NCI-H2227 treated with DMSO at 0.1 percent for 48 hours (cell line): ENCODE data around the gene PRDM16.

Experiments used
- DNase-seq: peaks from one replicate; lab custom pipeline; 2025; lab: John Stamatoyannopoulos, UW

The PRDM16 gene

DNA sequence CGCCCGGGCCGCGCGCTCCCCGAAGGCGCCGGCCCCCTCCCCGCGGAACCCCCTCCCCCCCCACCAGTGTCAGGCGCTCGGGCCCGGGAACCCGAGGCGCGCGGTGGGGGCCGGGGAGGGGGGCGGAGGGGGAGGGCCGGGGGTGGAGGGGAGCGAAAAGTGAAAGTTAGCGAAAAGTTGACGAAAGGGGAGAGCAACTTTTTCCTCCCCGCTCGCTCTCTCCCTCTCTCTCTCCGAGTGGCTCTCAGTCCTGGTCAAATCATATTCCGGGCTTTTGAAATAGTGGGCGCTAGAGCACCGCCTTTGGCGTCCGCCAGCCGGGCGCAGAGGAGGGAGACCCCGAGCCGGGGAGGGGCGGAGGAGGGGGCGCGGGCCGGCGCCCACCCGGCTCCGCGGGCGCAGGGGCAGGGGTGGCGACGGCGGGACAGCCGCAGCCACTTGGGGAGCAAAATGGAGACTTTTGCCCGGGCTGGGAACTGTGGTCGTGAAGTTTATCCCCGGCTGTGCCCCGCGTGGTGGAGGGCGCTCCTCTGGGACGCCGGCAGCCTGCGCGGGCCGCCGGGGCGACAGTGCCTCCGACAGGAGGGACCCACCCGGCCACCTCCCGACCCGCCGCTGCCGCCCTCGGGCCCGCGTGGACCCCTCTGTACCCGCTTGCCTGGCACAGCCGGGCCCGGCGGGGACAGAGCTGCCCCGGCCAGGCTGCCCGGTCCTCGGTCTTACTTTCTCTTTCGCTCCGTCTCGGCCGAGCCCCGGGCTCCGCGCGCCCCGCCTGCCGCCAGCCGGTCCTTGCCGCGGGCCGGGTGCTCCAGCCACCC is 697 bp downstream of the PRDM16 start:
- no peak for DNase-seq

DNA sequence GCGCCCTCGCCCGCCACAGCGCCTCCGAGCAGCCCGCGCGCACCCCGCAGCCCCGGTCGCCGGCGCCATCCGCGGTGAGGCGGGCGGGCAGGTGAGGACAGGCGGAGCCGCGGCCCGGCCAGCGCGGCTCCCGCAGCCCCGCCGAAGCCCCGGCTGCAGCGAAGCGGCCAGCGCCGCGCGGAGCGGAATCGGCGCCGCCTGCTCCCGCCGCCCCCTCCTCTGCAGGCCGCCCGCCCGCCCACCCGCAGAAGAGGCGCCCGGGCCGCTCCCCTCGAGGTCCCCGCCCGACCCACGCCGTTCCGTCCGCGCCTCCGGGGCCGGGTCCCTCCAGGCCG is 1.3 kb downstream of the PRDM16 start:
- no peak for DNase-seq

DNA sequence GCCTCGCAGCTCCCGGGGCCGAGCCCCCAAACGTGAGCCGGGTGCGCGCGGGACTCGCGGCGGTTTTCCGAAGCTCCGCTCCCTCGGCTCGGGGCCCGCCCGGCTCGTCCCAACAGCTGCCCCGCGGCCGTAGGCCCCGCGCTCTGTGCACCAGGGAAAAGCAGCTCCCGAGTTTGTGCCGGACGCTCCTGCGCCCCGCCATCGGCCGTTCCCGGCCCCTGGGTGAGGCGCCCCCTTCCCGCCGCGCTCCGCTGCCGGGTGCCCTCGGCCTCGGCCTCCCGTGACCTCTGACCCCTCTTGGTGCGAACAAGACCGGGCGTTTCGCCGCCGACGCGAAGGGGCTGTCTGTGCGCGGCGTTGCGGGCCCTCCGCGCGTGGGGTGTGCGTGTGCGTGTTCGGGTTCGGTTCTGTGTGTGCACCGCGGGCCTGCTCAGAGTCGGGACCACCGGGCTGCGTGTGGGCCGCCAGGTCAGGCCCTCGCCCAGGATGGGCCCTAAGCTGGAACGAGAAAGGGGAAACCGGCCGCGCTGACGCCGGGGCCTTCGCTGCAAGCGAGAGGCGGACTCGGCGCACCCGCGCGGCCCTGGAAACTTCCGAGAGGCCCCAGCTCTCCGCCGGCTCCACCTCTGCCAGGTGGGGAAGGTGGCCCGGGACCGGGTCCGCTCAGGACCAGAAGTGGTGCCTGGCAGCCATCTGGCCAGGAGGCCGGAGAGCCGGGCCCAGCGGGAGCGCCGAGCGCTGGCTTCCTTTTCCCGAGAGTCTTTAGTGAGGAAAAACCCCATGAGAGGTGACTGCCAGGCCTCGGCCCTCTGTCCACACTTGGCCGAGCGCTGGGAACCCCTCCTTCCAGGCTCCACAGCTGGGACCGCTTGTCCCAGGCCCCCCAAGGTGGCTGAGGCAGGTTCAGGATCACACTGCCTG is 1.9 kb downstream of the PRDM16 start:
- DNase-seq, result no peak

DNA sequence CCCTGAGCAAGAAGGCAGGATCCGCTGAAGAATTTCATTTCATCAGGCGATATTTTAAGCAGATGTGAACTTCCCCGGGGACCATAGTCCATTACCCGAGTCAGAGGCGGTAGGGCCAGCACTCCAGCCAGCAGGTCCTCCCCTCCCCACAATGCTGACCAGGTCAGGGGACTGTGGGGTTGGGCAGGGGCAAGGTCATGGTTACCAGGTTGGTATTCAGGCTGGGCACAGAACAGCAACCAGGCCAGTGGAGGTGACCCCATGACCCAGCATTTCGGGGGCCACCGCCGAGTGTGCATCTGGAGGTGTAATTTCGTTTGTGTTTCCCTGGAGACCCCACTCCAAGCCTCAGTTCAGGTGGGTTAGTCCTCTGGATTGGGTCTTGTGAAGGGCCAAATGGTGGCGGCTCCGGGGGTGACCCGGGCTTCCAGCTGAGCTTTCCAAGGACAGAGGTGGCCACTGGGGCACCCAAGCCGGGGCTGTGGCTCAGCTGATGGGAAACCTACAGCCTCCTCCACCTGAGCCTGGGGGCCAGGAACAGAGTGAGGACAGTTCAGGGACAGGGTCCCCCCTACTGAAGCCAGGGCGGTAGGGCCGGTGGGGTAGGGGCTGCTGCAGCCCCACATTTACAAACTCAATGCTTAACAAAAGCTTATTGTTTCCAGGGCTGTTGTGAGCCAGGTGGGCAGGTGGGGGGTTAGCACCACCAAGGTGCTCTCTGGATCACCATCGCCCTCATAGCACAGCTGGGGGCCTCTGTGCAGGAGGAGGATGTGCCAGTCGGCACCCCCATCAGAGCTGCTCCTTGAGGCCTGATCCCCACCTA is 2.8 kb downstream of the PRDM16 start:
- DNase-seq, result no peak

DNA sequence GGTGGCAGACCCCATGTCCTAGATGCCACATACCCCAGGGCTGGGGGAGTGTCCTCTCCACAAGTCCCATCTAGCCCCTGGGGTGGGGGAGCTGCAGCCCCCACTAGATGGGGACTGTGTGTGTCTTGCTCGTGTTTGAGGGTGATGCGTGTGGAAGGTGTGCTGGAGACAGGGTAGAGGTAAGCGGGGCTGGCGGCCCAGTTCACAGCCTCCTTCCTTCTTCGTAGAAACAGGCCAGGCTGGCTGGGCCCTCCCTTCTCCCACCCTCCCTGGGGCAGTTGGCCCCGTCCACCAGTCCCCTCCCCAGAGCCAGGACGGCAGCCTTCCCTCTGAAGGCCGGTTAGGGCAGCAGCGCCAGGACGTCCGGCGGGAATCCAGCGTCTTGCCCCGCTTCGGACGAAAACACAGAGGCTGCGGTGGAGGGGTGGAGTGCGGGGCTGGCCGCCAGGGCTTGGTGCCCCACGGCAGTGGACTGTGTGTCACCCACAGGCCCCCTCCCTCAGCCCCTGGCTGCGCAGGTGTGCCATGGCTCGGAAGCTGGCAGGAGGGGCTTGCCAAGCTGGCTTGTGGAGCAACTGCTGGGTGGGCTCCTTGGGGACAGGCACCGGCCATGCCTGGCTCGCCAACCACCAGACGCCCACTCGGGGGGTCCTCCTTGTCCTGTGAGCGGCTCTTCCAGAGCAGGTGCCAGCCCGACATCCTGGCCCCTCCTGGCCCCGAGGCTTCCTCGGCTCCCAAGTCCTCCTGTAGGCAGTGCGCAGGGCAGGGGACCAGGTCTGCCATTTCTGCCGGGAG is 3.6 kb downstream of the PRDM16 start:
- DNase-seq, result no peak

DNA sequence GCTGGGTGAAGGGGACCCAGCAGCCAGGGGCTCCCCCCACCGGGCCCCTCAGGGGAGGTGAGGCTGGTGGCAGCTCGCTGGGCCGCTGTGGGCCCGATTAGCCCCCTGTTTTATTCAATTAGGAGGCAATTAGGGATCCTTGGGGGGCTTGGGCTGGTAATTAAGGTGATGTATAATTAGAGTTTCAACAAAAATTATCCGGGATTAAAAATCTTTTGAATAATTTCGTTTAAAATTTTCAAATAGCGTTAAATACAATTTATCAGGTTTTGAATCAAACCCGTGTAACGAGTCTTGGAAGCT is 4.1 kb downstream of the PRDM16 start:
- DNase-seq, result no peak

DNA sequence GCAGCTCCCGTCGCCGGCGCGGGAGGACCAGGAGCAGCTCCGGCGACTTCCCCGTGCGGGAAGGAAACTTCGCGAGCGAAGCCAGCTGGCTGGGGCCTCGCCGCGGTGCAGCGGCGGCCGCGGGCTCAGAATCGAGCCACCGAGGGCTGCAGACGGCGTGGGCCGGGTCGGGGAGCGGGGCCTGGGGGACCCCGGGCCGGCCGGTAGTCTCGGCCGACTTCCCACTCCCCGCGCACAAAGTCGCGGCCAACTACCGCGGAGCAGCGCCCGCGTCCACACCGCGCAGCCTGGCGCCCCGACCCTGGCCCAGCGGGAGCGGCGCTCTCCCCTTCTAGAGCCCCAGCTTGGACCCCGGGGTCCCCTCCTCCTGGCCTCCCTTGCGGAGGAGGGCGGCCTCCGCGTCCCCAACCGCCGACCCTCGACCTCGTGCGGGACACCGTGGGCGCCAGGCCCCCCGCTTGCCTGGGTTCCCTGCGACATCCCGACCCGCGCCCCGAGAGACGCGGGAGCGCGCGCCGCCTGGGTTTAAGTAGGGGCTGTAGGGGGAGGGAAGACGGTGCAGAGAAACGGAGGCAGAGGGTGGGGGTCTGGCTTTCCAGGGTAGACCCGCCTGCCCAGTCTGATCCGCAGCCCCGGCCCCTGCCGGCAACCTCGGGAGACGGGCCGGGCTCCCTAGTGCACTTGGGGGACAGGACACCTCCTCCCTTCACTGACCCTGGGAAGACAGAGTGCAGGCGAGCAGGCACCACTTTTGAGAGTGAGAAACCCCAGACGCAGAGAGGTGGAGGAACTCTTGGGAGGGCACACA is 4.7 kb downstream of the PRDM16 start:
- no peak for DNase-seq

DNA sequence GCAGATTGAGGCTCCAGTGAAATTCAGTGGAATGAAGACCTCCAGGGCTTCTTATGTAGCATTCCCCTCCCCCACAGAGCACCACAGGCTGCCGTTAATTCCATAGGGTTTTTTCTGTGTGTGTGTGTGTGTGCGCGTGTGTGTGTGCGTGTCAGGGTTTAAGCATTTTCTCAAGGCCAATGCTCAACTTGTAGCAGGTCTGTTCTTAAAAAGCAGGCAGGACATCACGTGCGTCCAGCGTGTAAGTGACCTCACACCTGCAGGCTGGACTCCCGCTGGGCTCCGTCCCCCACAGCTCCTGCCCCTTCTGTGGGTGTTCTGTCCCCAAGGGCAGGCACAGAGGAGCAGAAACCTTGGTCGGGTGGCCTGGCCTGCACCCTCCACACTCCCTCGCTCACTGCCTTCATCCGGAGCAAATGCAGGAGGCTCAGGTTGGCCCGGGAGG is 5.3 kb downstream of the PRDM16 start:
- DNase-seq, result no peak

DNA sequence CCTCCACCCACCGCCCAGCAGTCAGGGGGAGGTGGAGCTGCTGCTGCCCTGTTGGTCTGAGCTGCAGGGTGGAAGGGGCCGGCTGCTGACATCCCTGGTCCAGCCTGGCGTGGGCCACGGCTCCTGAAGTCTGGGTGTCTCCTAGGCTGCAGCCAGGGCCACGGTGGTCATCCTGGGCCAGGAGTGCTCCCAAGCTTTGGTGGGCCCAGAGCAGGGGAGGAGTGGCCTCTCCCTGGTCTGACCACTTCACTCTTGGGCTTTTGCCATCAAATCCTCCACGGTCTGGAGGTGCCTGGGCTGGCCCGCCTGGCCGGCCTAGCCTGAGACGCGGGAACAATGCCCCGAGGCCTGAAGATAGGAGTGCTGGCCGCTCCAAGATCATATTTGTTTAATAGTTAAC is 5.8 kb downstream of the PRDM16 start:
- DNase-seq, result no peak

DNA sequence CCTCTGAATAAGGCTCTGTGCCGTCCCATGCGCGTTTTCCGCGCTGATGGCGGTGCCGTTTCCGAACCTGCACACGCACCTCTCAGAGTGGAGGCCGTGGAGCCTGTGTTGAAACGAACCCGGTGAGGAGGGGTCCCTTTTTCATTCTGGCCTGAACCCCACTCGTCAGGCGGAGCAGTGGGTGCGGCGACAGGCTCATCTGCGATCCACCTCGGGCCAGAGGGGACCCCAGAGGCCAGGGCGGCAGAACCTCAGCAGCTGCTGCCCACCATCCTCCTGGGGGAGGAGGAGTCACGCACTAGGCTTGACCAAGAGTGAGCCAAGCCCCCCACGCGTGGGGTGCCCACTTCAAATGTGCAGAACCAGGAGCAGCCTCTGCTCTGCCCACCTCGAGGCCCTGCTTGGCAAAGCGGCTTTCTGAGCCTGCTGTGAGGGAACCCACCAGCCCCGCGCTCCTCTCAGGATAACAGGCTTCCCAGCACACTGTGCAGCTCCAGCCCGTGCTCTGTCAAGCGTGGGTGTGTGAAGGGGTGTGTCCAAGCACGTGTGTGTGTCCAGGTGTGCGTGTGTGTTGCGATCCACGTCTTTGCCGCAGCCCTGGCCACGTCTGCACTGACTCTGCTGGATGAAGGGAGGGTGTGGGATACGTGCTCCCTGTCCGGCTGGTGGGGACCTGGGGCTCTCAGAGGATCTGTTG is 6.8 kb downstream of the PRDM16 start:
- DNase-seq, result no peak

DNA sequence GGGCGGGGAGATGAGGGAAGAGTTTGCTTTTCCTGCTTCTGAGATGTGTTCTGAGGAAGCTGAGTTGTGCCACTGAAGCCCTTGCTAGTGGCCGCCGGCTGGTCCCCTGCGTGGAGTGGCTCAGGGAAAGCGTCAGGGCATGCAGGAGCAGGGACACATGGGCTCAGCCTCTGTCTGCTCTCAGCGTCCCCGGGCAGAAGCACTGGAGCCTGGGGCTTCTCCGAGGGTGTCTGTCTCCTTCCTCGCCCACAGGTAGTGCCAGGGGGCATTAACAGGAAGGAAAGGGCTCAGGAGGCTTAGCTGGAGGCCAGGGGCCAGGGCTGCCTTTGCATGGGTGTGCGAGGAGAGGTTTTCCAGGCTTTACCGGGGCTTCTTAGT is 7.3 kb downstream of the PRDM16 start:
- DNase-seq, result no peak

DNA sequence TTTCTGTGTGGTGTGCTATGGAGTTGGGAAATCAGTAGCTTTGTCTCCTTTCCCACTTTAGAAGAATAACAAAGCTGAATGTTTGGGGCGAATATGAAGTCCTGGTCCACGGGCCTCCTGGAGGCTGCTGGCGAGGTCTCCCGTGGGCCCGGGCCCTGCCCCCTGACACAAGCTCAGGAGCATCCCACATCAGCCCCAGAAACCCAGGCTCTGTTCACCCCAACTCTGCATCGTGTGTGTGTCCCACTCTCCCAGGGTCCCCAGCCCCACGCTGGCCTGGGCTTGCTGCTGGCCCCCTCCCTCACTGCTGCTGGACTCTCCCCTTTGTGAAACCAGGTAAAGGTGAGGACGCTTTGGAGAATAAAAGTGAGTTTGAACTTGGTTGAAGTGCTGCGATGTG is 8.1 kb downstream of the PRDM16 start:
- no peak for DNase-seq

DNA sequence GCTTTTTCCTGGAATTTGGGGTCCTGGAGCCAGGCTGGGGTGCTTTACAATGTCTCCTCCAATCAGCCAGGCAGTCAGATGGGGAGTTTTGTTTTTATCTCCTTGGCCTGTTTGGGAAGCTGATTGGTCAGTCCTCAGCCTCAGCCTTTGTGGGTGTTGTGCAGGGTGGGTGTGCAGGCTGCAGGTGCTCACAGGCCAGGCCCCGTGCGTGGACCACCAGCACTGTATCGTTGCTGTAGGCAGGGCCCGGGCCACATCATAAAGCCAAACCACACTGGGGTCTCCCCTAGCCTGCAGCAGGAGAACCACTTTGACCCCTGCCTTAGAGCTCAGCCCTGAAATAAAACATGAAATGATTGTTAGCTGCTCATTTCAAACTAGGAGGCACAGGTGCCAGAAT is 8.6 kb downstream of the PRDM16 start:
- DNase-seq, result no peak

DNA sequence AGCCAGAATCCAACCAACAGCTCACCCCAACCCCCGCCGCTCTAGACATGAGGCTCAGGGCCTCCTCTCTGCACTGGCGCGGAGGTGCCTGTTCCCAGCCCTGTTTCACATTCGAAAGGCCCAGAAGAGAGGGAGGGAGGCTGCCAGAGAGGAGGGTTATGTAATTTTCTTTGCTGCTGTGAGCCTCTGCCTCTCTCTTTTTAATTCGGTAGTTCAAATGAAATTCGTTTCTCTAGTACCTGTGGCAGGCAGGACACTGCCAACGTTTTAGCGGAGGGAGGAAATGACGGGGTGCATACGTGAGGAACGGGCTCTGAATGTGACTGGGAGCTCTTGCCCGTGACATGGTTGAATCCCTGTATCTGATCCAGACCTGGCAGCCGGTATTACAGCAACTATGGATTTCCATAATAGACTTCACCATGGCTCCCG is 9.4 kb downstream of the PRDM16 start:
- no peak for DNase-seq

DNA sequence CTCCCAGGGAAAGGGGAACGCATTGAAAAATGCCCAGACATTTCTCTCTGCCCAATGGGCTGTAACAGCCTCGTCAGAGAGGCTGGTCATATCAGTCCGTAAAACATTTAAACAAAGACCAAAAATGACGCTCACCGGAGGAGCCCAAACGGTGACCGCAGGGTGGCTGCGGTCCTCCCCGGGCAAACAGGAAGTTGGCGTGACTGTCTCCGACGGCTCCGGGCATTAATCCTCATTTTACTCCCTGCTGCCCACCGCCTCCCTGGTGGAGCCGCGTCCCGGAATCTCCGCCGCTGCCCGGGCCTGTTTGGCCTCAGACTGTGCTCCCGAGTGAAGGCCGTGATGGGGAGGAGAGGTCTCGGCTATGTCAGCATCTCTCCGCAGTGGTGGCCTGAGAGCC is 9.9 kb downstream of the PRDM16 start:
- no peak for DNase-seq

DNA sequence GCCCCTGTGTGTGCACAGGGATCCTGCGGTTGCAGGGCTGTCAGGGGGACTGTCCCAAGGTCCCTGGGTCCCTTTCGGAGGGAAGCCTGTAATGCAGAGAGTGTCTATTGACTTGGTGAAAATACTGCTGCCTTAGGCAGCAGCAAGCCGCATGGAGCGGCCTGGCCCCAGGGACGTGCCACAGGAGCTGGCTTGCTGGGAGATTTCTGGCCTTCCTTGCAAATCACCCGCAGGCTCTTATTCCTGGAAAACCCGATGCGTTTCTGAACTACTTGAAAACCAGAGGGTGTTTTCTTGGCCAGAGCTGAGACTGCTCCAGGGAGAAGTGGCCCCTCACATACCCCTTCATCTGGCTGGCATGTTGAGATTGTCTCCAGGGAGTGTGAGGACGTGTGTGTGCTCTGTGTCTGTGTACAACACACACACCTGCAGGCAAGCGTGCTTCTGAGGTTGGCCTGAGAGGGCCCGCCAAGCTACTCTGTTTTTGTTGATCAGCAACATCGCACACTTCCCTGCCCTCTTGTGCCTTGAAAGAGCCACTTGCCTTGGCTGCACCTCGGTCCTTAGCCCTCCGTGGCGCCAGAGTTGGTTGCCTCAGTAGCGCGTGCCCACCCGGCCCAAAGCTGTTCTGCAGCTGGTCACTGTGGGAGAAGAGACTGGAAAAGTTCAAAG is 10.5 kb downstream of the PRDM16 start:
- no peak for DNase-seq

DNA sequence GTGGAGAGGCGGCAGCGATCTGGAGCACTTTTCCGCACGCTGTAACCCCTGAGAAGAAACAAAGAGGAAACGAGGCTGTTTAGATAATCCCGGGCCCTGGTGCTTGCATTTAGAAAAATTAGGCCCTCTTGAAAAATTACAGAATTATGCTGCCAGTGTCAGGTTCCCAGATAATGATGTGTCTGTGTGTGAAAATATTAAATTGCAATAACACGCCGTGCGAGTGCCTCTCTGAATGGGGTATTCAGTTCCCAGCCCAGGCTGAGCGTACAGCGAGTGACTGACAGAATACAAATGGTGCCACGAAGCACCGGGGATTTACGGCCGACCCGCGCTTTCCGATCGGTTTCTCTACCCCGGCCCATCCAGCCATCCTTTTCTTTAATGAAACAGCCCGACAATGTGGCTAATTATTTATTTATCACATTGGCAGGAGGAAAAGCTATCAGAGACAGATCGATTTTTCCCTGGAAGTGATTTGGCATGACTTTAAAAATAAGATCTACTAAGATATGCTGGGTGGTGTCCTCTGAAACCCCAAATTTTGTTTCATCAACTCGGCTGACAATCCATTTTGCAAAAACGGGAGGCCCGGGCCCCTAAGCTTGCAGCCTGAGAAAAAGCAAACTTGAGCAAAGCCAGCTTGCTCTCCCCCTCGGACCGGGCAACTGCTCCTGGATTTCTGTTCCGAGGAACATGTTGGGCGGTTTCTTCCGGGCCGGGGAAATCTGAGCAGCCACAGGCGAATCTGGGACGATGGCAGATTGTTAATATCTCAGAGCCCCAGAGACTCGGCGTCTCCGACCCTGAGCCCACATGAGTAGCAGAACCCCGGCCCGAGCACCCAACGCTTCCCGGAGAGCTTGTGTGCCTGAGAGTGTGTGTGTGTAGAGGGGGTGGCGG is 11.3 kb downstream of the PRDM16 start:
- DNase-seq, result no peak

DNA sequence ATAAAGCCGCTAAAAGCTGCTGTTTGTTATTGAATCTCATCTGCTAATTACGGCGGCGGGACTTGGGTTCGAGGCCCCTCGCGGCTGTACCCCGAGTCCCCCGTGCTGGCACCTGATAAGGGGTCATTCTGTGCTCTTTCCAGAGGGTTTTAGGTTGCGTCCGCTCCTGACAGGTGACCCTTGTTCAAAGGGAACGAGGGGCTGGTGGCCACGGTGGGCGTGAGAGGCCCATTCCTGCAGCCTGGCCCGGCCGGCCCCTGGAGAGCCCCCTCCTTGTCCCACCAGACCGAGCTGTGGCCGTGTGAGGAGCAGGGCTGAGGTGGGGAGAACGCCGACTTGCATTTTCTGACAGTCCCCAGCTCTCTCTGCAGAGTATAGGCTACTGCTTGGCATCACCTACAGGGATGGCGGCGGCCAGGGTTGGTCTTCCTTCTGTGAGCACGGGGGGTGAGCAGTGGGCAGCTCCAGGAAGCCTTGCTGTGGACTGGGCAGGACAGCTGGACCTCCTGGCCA is 12.2 kb downstream of the PRDM16 start:
- no peak for DNase-seq
